ENCODE measurements around the gene NLN.

DNA sequence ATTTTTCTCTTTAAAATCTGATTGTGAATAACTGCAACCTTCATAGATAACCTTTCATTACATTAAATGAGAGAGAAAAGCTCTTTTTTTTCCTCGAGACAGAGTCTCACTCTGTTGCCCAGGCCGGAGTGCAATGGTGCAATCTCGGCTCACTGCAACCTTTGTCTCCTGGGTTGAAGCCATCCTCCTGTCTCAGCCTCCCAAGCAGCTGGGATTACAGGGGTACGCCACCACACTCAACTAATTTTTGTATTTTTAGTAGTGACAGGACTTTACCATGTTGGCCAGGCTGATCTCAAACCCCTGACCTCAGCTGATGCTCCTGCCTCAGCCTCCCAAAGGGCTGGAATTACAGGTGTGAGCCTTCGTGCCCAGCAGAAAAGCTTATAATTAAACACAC lies 134.5 kb downstream of the NLN start:
- TF ChIP-seq, protein P1, sequence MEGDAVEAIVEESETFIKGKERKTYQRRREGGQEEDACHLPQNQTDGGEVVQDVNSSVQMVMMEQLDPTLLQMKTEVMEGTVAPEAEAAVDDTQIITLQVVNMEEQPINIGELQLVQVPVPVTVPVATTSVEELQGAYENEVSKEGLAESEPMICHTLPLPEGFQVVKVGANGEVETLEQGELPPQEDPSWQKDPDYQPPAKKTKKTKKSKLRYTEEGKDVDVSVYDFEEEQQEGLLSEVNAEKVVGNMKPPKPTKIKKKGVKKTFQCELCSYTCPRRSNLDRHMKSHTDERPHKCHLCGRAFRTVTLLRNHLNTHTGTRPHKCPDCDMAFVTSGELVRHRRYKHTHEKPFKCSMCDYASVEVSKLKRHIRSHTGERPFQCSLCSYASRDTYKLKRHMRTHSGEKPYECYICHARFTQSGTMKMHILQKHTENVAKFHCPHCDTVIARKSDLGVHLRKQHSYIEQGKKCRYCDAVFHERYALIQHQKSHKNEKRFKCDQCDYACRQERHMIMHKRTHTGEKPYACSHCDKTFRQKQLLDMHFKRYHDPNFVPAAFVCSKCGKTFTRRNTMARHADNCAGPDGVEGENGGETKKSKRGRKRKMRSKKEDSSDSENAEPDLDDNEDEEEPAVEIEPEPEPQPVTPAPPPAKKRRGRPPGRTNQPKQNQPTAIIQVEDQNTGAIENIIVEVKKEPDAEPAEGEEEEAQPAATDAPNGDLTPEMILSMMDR (IDR thresholded peaks at IDR 0.05): no peak
- TF ChIP-seq EZH2phosphoT487 (IDR thresholded peaks at IDR 0.05): no peak

Measured in neural progenitor cell (in vitro differentiated cells).